Bronchial epithelial cell (primary cell): ENCODE measurements around the gene HSD17B8. TPM values are rescaled to one million over a fixed set of nuclear protein-coding genes. Genes with fewer than 3 reads are reported as not detected.

Experiments
- DNase-seq: peaks from one replicate; pipeline ENCODE4 v3.0.0-alpha.2; 2010; ENCODE audit warnings: low read depth
- FAIRE-seq: peaks from 2 replicates; lab custom pipeline; 2011; peaks lifted over from hg19 to GRCh38; lab: Jason Lieb, UNC
- H3K27me3 ChIP-seq: 2 replicates; pipeline ENCODE4 v1.5.1; 2011; ENCODE audit warnings: low read length; ENCODE audit not compliant: control insufficient read depth, insufficient read depth
- H3K36me3 ChIP-seq: 2 replicates; pipeline ENCODE4 v1.5.1; 2011; ENCODE audit warnings: low read length; ENCODE audit not compliant: control insufficient read depth, insufficient read depth
- H3K4me3 ChIP-seq: 2 replicates; pipeline ENCODE4 v1.5.1; 2011; ENCODE audit warnings: mild to moderate bottlenecking, low read depth, low read length, control low read depth
- total RNA-seq: library from RNA; depleted of rRNA; stranded (reverse); fragments of >200 nt; gene quantifications from 2 replicates; pipeline ENCODE4 v1.2.1, GENCODE V29; 2014
- TF ChIP-seq, protein P1 (sequence below): IDR thresholded peaks from 2 replicates; pipeline ENCODE4 v1.5.1; 2011; ENCODE audit warnings: mild to moderate bottlenecking, moderate library complexity, low read length, control low read depth, inconsistent platforms; ENCODE audit not compliant: insufficient read depth, severe bottlenecking

The HSD17B8 gene
- total RNA-seq, 1 donor from 2014 or later: 59.8 TPM

DNA sequence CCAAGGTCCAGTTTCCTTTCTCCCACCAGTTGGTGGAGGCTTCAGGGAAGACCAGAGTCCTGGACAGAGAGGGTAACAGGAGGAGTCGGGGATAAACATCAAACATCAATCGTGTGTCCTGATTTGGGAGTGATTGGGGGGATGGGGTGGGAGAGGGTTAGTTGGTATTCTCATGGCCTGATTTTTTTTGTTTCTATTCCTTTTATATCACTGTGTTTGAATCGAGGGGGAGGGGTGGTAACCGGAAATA lies 365 bp upstream of the HSD17B8 start:
- Histone ChIP-seq H3K4me3 (peak overlapping the region; percentile 92), H3K36me3 (peaks cover 13% of the 10 kb centered on the region), H3K27me3 (no peaks in the 10 kb centered on the region)
- TF ChIP-seq, protein P1, sequence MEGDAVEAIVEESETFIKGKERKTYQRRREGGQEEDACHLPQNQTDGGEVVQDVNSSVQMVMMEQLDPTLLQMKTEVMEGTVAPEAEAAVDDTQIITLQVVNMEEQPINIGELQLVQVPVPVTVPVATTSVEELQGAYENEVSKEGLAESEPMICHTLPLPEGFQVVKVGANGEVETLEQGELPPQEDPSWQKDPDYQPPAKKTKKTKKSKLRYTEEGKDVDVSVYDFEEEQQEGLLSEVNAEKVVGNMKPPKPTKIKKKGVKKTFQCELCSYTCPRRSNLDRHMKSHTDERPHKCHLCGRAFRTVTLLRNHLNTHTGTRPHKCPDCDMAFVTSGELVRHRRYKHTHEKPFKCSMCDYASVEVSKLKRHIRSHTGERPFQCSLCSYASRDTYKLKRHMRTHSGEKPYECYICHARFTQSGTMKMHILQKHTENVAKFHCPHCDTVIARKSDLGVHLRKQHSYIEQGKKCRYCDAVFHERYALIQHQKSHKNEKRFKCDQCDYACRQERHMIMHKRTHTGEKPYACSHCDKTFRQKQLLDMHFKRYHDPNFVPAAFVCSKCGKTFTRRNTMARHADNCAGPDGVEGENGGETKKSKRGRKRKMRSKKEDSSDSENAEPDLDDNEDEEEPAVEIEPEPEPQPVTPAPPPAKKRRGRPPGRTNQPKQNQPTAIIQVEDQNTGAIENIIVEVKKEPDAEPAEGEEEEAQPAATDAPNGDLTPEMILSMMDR: no peak
- no peak for DNase-seq
- FAIRE-seq: no peak

DNA sequence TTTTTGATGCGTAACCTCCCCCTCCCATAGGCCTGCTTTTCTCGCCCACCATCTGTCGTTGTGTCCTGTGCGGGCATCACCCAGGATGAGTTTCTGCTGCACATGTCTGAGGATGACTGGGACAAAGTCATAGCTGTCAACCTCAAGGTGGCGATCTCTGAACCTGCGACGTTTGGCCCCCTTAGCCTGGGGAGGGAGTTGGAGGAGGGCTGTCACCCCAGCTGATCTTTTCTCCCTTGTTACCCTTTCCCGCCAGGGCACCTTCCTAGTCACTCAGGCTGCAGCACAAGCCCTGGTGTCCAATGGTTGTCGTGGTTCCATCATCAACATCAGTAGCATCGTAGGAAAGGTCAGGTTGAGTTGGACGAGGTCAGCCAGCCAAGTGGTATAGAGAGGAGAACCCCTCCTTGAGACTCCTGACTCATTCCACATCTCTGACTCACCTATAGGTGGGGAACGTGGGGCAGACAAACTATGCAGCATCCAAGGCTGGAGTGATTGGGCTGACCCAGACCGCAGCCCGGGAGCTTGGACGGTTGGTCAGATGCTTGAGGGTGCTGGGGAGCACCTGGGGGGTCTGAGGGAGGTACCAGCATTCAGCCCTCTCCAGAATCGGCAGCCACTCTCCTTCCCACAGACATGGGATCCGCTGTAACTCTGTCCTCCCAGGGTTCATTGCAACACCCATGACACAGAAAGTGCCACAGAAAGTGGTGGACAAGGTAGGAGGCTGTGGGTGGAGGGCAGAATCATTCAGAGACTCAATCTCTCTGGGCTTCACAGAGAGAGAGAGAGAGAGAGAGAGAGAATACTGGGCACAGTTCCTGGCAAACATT lies 954 bp downstream of the HSD17B8 start:
- H3K4me3 ChIP-seq: peak overlapping the region; percentile 92
- no peak for FAIRE-seq
- DNase-seq: peak; percentile 82
- H3K36me3 ChIP-seq: peaks cover 17% of the 10 kb centered on the region
- H3K27me3 ChIP-seq: no peaks in the 10 kb centered on the region
- TF ChIP-seq, protein P1: peak; percentile 16

DNA sequence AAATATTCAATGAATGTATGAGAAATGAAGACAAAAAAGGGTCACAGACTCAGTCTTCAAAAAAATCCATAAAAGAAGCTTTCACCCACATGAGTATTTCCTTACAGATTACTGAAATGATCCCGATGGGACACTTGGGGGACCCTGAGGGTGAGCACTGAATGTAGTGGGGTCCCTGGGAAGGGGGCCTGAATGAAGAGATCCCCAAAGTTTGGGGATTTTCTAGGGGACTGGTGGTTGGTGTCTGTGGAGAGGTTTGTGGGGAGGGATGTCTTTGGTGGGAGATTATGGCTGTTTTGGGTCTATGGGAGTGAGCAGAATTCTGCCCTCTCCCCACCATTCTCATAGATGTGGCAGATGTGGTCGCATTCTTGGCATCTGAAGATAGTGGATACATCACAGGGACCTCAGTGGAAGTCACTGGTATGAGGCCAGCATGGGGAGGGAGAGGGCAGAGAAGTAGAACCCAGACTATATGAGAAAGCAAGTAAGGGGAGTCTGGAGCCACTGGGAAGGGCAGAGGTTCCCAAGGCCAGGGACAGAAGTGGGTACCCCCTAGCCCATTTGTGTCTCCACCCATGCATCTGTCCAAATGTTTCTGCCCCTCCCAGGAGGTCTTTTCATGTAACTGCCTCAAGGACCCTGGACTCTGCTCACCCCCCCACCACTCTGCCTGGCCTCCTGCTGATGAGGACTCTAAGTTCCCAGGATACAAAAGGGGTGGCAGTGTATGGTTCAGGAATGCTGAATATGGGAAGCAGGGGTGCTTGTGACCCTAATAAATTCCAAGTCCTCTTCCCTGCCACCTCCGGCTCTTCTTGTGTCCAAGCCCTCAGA lies 1.8 kb downstream of the HSD17B8 start:
- FAIRE-seq: no peak
- H3K36me3 ChIP-seq: peaks cover 17% of the 10 kb centered on the region
- TF ChIP-seq, protein P1: no peak
- peak; percentile 8 for DNase-seq
- no peaks in the 10 kb centered on the region for H3K27me3 ChIP-seq
- no peak overlapping the region for H3K4me3 ChIP-seq

DNA sequence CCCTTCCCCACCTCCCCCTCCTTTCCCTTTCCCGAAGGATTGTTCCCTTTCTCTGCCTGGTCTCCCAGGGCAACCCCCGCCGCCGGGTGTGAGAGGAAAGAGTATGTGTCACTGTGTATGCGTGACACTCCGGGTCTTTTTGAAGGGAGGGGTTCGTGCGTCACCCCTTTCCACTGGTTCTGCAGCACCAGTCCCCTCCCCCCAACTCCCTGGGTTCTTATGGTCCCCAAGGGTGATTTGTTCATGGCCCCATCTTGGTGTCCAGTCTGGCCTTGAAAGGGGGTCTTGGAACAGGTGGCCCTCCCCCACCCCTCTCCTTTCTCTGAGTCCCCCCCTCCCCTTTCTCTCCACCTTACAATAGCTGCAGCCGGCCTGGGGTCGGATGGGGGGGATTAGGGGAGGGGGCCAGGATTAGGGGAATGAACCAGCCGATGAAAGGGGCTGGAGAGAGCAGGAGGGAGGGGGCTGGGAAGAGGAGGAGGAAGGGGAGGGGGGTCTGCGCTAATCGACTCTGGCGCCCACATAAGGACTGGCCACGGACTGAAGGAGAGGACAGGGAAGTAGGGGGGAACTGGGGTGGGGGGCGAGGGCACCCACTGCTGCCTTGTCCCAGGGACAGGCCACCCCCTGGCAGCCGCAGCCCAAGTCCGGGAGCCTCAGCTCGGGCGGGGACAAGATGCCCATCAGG lies 2.6 kb downstream of the HSD17B8 start:
- peak; percentile 70 for DNase-seq
- no peaks in the 10 kb centered on the region for H3K27me3 ChIP-seq
- peaks cover 17% of the 10 kb centered on the region for H3K36me3 ChIP-seq
- H3K4me3 ChIP-seq: peak overlapping the region; percentile 83
- no peak for FAIRE-seq
- TF ChIP-seq, protein P1: no peak

DNA sequence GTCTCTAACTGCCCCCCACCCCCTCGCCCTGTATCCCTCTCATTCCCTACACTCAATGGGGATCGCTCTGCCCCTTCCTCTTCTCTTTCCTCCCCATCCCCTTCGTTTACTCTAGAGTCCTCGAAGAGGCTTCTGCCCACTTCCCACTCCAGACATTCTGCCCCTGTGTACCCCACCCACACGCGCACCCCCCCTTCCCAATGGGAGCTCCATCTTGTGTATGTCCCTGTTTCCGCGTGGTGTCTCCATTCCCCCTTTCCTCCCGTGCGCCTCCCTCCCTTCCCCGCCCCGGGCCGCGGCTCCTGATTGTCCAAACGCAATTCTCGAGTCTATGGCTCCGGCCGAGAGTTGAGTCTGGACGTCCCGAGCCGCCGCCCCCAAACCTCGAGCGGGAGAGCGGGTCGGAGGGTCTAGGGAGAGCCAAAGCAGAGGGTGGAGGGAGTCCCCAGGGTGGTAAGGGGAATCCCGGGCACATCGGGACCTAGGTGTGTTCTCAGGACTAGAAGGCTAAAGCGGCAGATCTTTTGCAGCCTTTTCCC lies 3.2 kb downstream of the HSD17B8 start:
- Histone ChIP-seq H3K36me3 (peaks cover 12% of the 10 kb centered on the region), H3K4me3 (peak overlapping the region; percentile 83), H3K27me3 (no peaks in the 10 kb centered on the region)
- DNase-seq: peak; percentile 25
- TF ChIP-seq, protein P1: no peak
- no peak for FAIRE-seq
